Neural crest cell (in vitro differentiated cells): ENCODE results near the gene ALMS1. TPM values are rescaled to one million over a fixed set of nuclear protein-coding genes. Genes with fewer than 3 reads are reported as not detected.
"Not testable (repeated sequence)": the region's sequence is repeated elsewhere in the genome, so short reads cannot be mapped to it uniquely, and the experiment has no call there.

Source experiments
- DNase-seq: peaks from one replicate; pipeline ENCODE4 v3.0.0; 2021; ENCODE audit warnings: low read depth, mixed read lengths, low spot score
- H3K27ac Mint-ChIP-seq: one replicate; pipeline ENCODE4 v1.8.0; 2021; ENCODE audit warnings: mild to moderate bottlenecking, mixed read lengths; ENCODE audit not compliant: unreplicated experiment
- H3K27me3 Mint-ChIP-seq: 2 replicates; pipeline ENCODE4 v1.8.0; 2021; ENCODE audit warnings: low read depth, mild to moderate bottlenecking, mixed read lengths
- H3K36me3 Mint-ChIP-seq: 2 replicates; pipeline ENCODE4 v1.8.0; 2021; ENCODE audit warnings: low read depth, mild to moderate bottlenecking, mixed read lengths
- H3K4me1 Mint-ChIP-seq: 2 replicates; pipeline ENCODE4 v1.8.0; 2021; ENCODE audit warnings: mixed read lengths
- H3K4me3 Mint-ChIP-seq: one replicate; pipeline ENCODE4 v1.8.0; 2021; ENCODE audit warnings: mild to moderate bottlenecking, mixed read lengths
- H3K9me3 Mint-ChIP-seq: 2 replicates; pipeline ENCODE4 v1.8.0; 2021; ENCODE audit warnings: mixed read lengths
- total RNA-seq: library from RNA; stranded (reverse); gene quantifications from 2 replicates; pipeline ENCODE4 v1.2.1, GENCODE V29; 2021
- TF ChIP-seq, protein P1 (sequence below): fragments of 200-600 bp; sonication (generic); conservative IDR thresholded peaks from 2 replicates; pipeline ENCODE4 v1.5.0; 2021; ENCODE audit warnings: antibody characterized with exemption, mild to moderate bottlenecking

Gene ALMS1
- total RNA-seq, 1 donor from 2014 or later = 48.1 TPM

DNA sequence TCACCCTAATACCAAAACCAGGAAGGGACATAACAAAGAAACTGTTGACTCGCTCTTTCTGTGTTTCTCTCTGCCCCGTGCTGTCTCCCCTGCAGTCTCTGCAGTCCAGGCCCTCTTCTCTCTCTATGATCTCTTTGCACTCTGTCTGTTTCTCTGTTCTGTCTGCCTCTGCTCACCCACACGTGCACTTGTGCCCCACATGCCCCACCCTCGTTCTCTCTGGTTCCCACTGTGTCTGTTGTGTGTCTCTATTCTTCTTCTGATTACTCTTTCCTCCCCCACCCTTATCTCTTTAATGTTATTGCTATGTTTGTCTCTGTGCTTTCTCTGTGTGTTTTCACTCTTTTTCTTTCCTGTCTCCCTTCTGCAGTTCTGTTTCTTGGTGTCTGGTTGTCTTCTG lies 202.5 kb downstream of the ALMS1 start:
- no peak overlapping the region for H3K4me3 Mint-ChIP-seq
- DNase-seq = no peak
- no peaks in the 10 kb centered on the region for H3K27me3 Mint-ChIP-seq
- peak overlapping the region; percentile 93 for H3K27ac Mint-ChIP-seq
- TF ChIP-seq, protein P1, sequence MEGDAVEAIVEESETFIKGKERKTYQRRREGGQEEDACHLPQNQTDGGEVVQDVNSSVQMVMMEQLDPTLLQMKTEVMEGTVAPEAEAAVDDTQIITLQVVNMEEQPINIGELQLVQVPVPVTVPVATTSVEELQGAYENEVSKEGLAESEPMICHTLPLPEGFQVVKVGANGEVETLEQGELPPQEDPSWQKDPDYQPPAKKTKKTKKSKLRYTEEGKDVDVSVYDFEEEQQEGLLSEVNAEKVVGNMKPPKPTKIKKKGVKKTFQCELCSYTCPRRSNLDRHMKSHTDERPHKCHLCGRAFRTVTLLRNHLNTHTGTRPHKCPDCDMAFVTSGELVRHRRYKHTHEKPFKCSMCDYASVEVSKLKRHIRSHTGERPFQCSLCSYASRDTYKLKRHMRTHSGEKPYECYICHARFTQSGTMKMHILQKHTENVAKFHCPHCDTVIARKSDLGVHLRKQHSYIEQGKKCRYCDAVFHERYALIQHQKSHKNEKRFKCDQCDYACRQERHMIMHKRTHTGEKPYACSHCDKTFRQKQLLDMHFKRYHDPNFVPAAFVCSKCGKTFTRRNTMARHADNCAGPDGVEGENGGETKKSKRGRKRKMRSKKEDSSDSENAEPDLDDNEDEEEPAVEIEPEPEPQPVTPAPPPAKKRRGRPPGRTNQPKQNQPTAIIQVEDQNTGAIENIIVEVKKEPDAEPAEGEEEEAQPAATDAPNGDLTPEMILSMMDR = no peak
- peaks cover 13% of the 10 kb centered on the region for H3K4me1 Mint-ChIP-seq
- H3K36me3 Mint-ChIP-seq = peaks cover 30% of the 10 kb centered on the region
- H3K9me3 Mint-ChIP-seq = peaks cover 10% of the 10 kb centered on the region

DNA sequence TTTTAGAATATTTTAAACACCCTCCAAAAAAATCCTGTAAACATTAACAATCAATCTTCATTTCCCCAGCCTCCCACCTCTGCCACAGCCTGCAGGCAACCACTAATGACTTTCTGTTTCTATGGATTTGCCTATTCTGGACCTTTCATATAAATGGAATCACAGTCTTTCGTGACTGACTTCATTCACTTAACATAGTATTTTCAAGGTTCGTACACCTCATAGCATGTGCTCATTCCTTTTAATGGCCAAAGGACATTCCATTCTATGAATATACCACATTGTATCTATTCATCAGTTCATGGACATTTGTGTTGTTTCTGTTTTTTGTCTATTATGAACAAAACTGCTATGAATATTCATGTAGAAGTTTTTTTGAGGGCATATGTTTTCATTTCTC lies 208.0 kb downstream of the ALMS1 start:
- Mint-ChIP-seq H3K9me3 (peaks cover 4% of the 10 kb centered on the region), H3K4me3 (no peak overlapping the region), H3K27me3 (no peaks in the 10 kb centered on the region), H3K4me1 (no peaks in the 10 kb centered on the region), H3K27ac (no peak overlapping the region), H3K36me3 (peaks cover 28% of the 10 kb centered on the region)
- TF ChIP-seq, protein P1 = no peak
- DNase-seq = no peak

DNA sequence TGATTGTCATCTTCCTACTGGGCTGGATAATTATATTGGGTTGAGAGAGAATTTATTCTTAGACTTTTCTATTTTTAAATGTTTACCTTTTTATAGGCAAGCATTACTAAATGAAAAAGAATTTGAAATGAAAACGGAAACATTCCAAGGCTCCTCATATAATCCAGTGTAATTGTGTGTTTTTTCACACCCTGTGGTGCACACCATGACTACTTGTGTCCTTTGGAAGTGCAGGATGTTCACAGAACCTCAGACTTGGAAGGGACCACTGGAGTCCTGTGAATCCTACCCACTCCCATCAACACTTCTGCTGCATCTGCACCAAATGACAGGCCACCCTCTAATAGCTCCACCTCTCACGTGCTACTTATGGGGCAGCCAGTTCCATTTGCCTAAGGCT lies 208.6 kb downstream of the ALMS1 start:
- Mint-ChIP-seq H3K27ac (no peak overlapping the region), H3K4me3 (no peak overlapping the region), H3K4me1 (no peaks in the 10 kb centered on the region), H3K27me3 (no peaks in the 10 kb centered on the region), H3K36me3 (peaks cover 28% of the 10 kb centered on the region), H3K9me3 (peaks cover 4% of the 10 kb centered on the region)
- TF ChIP-seq, protein P1 = no peak
- DNase-seq = no peak

DNA sequence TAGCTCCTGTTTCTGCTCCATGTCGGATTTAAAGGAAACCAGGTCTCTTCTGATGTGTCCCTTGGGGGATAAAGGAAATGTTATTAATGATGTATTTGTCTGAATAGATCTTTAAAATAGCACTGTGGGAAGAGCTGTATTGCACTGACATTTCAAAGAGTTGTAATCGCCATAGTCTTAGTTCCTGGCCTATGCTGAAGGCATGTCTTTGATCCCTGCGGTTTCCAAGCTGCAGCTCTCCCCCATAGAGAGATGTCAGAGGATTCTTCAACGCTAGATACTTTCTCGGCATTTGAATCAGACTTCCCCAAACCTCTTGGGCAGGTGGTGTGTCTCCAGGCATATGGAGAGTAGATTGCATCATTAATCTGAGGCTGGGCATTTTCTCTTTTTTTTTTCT lies 216.1 kb downstream of the ALMS1 start:
- no peak for DNase-seq
- Mint-ChIP-seq H3K27ac (no peak overlapping the region), H3K27me3 (no peaks in the 10 kb centered on the region), H3K4me3 (no peak overlapping the region), H3K36me3 (peaks cover 13% of the 10 kb centered on the region), H3K9me3 (no peaks in the 10 kb centered on the region), H3K4me1 (no peaks in the 10 kb centered on the region)
- TF ChIP-seq, protein P1 = no peak

DNA sequence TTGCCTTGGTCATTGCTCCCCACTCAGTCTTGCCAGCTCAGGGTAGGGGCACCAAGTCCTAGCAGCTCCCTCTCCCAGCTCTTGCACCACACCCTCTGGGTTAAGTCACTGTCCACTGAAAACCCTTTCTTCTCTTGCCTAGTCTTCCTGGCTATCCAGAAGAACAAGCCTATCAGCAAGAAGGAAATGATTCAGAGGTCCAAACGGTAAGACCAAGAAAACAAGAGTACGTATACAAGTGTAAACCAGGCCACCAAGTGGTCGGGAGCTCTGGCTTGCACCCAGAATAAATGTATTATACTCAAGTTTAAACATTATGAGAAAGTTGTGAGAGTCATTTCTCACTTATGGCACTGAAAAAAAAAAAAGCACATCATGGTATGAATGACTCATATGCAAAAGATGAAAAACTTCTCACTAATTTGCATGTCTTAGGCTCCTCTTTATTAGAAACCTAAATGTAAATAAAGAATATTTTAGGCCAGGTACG lies 217.5 kb downstream of the ALMS1 start:
- H3K27me3 Mint-ChIP-seq, DNase-seq, H3K4me1 Mint-ChIP-seq, H3K27ac Mint-ChIP-seq, H3K4me3 Mint-ChIP-seq, H3K9me3 Mint-ChIP-seq: not testable (repeated sequence)
- H3K36me3 Mint-ChIP-seq = peaks cover 16% of the 10 kb centered on the region

DNA sequence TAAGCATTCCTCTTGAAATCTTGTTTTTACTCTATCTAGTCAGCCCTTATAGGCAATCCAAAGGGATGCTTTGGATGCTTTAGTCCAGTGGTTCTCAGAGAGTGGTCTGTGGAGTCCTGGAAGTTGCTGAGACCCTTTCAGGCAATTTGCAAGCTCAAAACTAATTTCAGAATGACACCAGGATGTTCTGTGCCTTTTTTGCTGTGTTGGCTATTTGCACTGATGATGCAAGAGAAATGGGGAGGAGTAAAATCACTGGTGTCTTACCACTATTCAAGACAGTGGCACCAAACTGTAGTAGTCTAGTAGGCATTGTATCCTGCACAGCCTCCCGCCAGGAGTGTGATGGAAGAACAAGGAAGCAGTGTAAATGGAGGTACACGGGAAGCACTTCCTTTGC lies 219.0 kb downstream of the ALMS1 start:
- H3K4me1 Mint-ChIP-seq, H3K4me3 Mint-ChIP-seq, H3K27ac Mint-ChIP-seq, H3K27me3 Mint-ChIP-seq, H3K9me3 Mint-ChIP-seq, DNase-seq: not testable (repeated sequence)
- H3K36me3 Mint-ChIP-seq = peaks cover 21% of the 10 kb centered on the region

DNA sequence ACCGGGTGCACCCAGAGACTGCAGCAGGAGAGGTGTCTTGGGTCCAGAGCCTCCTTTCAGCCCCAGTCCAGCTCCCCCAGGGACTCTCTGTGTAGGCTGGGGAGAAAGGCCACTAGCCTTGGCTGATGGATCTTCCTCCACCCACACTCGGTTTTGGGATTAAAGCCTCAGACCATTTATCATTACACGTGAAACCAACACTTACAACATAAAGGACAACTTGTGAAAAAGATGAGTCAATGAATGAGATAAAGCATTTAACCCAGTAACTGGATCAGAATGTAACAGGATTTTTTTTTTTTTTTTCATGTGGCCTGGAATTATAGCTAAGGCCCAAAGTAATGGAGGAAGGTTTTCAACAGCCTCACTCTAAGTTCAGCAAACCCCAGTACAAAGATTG lies 224.5 kb downstream of the ALMS1 start:
- Mint-ChIP-seq H3K27ac (no peak overlapping the region), H3K27me3 (no peaks in the 10 kb centered on the region), H3K9me3 (no peaks in the 10 kb centered on the region), H3K4me1 (no peaks in the 10 kb centered on the region), H3K36me3 (peaks cover 11% of the 10 kb centered on the region), H3K4me3 (no peak overlapping the region)
- no peak for DNase-seq
- TF ChIP-seq, protein P1 = no peak
